Epidermal melanocyte (primary cell): ENCODE data around the gene UBN1.
A peak's percentile ranks its signal among the peaks of the same experiment; 100 is the strongest.

Experiments
- DNase-seq: peaks from one replicate; pipeline ENCODE4 v3.0.0; 2011; ENCODE audit warnings: low spot score; ENCODE audit not compliant: insufficient read length

Gene UBN1

DNA sequence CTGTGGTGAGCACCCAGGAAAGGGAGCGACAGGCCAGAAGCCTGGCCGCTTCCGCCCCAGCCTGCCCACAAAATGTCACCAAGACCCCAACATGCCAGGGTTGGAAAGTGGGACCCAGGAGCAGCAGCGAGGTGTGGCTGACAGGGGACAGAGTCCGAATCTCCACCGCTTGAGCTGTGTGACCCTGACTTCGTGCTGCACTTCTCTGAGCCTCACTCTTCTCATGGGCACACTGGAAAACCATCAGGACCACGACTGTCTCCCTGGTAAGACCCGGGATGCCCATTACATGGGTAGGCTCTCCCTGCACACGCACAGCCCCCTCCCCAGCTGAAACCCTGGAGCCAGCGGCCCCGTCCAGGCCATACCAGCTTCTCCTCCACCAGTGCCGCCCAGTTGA, 54.8 kb downstream of the UBN1 start:
- DNase-seq: no peak

DNA sequence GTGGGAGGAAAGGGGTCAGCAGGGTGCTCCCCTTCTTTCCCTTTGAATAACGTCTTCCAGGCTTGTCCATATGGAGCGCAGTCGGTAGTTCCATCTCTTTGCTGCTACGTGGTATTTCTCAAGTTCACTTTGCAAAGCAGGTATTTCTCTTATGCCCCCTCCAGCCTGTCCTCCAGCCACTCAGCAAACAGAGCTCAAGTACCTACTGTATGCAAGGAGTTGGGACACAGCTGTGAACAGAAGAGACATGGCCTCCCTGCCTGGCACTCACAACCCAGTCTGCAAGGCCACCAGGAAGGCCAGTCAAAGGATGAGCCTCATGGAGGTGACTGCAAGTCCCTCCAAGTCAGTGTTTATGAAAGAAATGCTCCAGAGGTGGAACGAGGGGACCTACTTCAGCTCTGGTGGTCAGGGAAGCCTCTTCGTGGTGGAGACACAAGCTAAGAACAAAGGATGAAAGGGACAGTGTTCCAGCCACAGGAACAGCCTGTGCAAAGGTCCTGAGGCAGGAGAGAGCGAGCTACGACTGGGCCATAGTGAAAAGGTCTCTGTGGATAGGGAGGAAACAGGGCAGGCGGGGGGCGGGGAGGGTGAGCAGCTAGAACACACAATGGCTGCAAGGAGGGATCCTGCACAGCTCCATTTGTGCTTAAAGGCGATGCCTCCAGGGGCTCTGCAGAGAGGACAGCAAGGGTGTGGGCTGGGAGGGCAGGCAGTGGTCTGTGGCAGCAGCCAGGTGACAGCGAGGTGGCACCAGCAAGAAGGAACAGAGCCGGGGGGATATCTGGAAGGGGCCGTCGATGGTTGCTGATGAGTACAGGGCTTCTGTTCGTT, 57.0 kb downstream of the UBN1 start:
- DNase-seq: no peak

DNA sequence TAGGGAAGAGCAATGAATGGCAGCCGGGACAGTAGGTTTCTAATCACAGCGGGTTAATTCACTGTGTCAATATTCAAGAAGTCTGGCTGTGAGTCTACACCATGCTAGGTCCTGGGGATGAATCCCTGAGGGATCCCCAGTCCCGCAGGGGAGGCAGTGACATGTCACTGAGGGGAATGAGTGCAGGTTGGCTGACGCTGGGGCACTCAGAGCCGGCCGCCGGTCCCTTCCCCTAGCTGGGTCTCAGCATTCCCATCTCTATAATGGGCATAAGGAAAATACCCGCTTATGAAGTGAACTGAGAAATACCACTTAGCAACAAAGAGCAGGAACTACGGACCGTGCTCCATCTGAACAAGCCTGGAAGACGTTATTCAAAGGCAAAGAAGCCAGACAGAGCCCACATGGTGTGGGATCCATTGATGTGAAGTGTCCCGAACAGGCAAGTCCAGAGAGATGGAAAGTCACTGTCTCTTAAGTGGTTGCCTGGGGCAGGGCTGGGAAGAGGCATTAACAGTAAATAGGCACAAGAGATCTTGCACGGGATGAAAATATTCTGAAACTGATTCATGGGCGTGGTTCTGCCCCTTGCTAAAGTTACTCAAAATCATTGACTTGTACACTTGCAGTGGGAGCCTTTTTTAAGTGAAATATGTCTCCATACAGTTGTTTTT, 57.8 kb downstream of the UBN1 start:
- peak; percentile 60 for DNase-seq

DNA sequence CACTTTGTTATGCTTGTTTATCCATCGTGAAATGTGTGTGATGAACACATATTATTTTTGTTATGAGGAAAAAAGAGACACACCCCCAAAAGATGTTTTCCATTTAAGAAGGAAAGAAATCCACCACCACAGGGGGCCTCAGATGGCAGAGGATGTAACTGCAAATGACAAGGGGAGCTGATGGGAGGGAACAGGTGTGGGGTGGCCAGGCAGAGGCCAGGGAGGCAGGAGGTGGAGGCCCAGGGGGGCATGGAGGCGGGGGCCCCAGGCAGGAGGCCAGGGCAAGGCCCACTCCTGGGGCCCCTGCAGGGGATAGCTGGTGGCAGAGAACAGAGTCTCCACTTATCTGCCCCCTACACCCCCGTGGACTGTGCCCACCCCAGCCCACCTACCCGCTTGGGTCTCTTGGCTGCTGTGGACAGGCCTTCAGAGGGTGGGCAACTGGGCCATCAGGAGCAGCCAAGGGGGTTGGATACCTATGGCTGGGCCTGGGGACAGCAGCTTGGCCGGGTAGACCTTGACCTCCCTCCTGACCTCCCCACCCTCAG, 61.6 kb downstream of the UBN1 start:
- DNase-seq: no peak

DNA sequence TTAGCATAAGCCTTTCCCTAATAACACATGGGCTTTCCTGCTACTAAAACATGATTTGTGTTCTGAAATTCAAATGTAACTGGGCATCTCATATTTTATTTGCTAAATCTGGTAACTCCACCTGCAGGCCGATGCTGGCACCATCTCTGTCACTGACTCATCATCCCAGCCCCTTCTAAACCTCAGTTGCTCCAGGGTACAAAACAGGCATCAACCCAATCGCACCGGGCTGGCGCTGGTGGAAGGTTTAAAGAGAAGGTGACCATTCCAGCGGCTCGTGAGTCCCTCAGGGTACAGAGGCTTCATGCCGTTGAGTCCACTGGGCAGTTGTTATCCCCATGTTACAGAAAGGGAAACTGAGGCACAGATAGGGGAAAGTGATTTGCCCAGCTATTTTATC, 62.5 kb downstream of the UBN1 start:
- no peak for DNase-seq

DNA sequence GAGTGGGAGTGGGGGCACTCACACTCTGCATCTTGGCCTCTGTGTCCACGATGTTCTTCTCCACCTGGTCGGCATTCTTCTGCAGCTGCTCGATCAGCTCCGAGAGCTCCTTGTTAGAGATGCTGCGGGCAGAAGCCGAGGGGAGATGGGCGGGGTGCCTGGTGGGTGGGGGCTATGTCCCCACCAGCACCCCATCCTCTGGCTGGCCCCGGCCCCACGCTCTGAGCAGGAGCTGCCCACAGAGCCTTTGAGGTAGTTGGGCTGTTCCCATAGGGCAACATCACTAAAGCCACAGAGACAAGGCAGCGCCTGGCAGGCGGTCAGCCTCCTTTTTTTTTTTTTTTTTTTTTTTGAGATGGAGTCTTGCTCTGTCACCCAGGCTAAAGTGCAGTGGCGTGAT, 63.5 kb downstream of the UBN1 start:
- no peak for DNase-seq

DNA sequence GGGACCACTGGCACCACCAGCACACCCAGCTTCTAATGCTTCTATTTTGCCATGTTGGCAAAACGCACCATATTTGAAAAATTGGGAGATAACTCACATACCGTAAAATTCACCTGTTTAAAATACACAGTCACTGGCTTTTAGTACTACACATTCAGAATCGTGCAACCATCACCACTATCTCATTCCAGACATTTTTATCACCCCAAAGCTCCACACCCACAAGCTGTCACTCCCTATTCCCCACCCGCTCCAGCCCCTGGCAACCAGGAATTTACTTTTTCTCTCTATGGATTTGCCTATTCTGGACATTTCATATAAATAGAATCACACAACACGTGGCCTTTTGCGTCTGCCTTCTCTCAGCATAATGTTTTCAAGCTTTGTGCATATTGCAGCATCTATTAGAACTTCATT, 64.7 kb downstream of the UBN1 start:
- DNase-seq: no peak

DNA sequence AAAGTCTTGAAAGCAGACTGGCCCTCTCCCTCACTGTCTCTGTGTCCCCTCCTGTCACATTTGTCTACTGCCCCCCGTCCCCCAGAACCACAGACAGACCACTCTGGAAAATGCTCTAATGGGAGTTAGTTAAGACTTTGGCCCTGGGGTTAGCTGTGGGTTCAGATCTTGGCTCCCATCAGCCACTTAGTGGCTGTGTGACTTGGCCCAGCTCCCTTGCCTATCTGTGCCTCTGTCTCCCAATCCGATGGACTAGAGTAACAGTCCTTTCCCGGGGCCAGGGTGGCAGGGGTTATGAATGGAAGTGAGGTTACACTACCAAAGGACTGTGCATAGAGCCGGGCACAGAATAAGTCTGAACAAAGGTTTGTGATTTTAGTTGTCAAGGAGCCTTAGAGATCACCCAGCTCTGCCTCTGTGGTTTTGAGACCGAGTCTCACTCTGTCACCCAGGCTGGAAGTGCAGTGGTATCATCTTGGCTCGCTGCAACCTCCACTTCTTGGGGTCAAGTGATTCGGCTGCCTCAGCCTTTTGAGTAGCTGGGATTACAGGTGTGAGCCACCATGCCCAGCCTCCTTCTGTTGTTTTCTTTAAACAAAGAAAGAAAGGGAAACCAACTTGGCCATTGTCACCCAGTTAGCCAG, 66.0 kb downstream of the UBN1 start:
- no peak for DNase-seq

DNA sequence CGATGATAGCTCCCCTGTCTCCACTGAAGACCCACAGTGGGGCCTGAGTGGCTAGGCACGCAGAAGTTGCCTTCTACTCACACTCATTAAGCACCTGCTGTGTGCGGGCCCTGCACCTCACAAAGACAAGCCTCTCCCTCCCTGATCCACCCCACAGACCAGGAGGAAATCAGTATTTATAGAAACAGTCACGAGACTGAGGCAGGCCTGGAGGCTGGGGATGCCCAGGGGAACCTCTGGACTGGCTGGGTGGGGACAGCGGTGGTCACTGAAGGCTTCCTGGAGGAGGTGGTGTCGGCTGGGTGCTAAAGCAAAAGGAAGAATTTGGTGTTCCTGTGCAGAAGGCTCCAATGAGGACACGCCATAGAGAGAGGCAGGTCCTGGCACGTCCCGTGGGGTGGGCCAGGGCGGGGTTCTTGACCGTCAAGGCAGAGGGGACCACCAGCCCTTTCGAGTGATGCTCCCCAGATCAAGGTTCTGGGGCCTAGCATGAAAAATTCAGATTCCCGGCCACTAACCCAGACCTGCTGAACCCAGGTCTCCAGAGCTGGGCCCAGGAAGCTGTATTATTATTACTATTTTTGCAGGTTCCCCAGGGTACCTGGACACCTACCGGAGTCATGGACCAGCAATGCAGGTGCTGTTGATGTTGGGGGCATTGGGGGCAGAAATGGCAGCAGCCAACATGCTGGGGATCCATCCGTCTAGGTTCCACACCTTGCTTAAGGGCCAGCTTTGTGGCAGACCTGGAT, 66.7 kb downstream of the UBN1 start:
- DNase-seq: no peak

DNA sequence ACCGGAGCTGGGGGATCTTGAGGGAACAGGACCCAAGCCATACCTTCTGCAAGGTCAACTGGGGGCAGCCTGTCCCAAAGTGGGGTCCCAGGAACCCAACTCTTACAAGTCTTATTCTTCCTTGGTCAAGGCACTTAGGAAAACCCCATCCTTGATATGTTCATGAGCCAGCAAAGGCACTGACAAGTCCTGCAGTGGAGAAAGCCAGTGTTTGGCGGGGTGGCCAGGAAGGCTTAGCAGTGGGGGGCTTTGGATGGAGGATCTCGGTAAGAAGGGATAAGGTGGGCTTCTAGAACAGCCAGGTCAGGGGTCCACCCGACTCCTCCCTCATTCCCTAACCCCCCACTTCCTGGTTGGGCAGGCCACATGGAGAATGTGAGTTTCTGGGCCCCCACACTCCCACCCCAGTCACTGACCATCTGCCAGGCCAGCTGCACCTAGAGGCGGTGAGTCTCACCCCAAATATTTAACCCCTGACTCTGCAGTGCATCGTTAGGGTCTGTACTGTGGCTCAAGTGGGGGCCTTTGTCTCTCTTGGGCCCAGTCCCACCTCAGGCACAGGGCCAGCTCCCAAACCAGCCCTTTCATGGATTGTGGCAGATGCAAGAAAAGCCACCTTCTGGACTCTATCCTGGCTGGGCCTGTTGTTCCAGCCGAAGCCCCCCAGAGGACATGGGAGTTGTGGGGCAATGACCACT, 67.4 kb downstream of the UBN1 start:
- no peak for DNase-seq

DNA sequence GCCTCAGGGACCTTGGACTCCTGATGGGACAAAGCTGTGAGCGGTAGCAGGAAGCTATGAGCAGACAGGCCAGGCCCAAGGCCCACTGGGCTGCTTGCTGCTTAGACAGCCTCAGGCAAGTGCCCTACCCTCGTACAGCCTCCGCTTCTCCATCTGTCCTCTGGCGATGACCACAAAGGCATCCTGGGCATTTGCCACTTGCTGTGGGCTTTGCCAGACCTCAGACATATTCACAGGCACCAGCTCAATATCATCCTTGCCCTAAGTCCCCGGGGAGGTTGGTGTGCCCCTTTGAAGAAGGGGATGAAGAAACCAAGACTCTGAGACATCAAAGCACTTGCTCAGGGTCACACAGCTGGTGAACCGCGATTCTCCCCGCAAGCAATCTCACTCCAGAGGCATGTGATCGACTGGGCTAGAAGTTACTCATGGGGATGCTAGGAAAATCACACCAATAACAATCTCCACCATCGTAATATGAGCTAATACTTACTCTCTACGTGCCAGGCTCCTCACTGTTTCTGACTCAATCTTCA, 68.0 kb downstream of the UBN1 start:
- DNase-seq: no peak

DNA sequence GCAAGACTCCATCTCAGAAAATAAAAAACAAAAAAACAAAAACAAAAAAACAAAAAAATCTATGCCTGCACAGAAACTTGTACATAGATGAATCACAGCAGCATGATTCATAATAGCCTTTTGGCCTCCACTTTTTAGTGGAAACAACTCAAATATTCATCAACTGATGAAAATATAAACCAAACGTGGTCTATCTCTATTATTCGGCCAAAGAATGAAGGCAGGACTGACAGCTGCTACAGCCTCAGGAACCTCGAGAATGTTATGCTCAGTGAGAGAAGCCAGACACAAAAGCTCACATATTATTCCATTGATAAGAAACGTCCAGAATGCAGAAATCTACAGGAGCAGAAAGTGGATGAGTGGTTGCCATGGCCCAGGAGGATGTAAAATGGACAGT, 69.8 kb downstream of the UBN1 start:
- DNase-seq: no peak

DNA sequence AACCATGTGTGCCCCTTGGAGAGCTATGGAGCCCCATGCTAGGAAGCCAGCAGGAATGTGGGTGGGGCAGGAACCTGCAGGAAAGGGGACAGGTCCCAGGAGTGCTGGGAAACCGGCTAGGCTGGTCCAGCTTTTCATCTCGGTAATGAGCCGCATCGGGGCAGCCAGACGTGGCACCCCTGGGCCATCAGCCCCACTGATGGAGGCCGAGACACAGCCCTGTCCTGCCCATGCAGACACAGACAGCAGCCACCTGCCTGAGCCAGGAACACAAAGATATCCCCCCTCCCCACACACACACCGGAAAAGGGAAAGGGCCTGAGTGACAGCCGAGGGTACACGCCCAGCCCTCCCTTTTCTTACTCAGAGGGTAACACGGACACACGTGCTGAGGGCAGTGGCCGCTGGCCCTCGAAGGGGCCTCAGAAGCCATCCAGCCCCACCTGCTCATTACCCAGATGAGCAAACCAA, 71.5 kb downstream of the UBN1 start:
- no peak for DNase-seq

DNA sequence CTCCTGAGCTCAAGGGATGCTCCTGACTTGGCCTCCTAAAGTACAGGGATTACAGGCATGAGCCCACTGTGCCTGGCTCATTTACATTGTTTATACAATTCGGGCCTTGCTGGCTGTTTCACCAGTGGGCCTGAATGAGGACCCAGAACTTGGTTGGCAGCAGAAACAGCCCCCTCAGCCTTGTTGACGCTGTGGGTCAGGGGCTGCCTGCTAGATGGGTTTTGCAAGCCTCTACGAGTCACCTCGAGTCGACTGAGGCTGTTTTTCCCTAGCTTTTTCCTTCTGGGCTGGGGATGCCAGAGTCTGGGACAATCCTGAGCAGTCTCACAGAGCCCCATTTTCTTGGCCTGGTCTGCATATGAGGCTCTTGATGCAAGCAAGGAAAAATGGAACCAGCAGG, 73.5 kb downstream of the UBN1 start:
- no peak for DNase-seq

DNA sequence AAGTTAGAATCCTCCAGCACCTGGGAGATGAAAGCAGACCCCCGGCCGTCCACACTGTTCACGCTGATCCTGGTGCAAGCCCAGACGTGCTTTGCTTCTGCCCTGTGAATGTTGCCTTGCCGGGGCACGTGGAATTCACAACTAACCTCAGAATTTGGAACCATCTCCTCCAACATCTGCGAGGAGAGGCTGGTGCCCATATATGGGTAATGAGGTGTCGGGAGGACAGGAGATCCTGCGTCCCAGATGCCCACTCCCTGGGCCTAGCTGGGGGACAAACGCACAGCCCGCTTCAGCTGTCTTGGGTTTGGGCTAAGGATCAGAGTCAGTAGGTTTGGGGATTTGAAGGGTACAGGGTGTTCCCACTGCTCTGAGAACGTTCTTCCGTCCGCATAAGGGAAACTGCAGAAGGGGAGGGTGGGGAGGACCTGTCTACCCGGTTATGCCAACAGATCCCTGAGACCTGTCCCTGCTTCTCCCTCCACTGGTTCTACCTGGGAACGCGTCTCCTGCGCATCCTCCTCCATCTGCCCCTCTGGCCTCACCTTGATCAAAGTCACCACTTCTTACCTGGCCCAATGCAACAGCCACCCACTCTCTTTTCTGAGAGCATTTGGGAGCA, 75.6 kb downstream of the UBN1 start:
- DNase-seq: no peak

DNA sequence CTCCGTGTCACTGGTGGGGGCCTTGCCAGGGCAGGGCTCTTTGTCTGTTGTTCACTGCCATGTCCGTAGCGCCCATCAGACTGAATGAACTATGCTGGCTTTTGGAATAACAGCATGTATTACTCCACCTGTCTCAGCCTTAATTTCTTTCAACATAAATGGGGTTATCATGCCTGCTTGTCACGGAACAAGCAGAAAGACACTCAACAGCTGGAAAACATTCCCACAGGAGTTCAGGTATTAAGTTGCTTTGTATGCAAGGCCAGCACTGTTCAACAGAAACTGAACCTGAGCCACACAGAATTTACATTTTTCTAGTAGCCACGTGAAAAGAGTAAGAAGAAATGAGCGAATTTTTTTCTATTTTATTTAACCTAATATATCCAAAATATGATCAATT, 76.6 kb downstream of the UBN1 start:
- no peak for DNase-seq

DNA sequence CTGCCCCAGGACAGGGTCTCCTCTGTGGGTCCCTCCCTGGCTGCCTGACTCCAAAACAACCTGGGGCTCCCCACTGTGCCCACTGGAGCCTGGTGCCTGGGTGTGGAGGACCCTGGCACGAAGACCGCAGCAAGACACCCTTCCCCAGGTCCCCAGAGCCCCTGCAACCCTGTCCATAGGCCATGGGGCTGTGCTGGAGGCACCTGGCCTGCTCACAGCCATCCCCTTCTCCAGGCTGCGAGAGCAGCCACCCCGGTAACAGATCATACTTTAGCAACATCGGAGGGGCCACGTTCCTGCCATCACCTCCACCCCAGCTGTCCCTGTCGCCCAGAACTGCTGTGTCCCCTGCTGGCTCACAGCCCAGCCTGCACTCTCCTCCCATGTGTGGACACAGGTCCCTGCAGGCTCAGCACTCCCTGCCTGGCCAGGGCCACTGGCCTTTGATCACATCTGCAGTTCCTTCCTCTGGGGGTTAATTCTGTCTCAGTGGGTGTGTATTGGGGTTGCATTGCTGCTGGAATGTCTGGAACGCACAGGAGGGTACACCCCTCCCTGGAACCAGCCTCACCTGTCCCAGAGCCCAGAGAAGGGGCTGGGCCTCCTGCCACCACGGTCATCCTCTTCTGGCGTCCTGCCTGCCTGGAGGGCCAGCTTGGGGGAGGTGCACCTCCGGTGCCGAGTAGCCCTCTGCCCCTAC, 77.5 kb downstream of the UBN1 start:
- no peak for DNase-seq

DNA sequence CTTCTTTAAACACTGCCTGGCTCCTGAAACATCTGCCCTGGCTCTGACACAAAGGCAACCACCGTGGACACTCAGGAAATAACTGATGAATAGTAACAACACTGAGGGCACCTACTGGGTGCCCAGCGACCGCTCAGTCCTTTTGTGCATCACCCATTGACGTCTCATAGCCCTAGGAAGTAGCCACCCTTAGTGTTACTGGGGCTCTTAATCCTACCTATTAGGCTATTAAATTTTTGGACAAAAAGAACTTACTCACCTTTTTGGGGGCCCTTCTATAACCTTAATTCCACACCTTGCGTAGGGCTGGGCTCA, 78.0 kb downstream of the UBN1 start:
- DNase-seq: no peak

DNA sequence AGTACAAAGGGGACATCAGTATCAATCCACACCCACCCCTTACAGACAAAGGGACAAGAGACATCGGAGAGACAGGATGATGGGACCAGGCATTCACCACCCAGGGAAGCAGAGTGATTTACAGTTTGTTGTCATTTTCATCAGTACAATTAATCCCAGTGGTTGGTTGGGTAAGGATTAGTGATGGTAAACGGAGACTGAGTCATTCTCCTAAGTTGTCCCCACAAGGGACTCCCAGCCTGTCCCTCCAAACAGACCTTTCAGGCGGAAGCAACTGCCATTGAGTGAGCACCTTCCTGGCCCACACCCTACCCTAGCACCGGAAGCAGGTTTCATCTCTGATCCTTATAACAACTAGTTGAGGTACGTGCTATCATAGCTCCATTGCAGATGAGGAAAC, 78.5 kb downstream of the UBN1 start:
- no peak for DNase-seq

DNA sequence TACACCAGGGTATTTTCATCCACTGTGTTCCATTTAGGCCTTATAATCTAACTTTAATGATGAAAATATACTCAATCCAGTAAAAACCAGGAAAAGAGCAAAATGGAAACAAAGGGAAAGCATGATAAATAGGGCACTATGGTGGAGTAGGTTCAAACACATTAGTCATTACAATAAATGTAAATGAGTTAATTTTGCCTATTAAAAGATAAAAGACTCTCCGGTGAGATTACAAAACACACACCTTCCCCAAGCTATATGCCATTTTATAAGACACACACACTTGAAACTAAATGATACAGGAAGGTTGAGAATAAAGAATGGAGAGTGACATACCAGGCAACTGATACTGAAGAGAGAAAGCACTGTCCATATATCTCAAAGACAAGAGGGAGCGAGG, 79.6 kb downstream of the UBN1 start:
- DNase-seq: no peak
